GM12878 (cell line): ENCODE results near the gene COBLL1. TPM values are rescaled to one million over a fixed set of nuclear protein-coding genes. Genes with fewer than 3 reads are reported as not detected.

Experiments used
- ATAC-seq: fragments of 200-7000 bp; cut with Tn5 transposase; 3 replicates; pipeline ENCODE4 v1.9.1; 2020; ENCODE audit warnings: mild to moderate bottlenecking, moderate library complexity
- BruUV-seq: library from RNA; stranded (reverse); fragments of 400-500 nt; replicated peaks from 2 replicates; lab custom pipeline; 2021; lab: Mats Ljungman, UMichigan
- CTCF ChIA-PET: fragments of 300-600 bp; sonication (Branson Sonifier 250); formaldehyde crosslinking; extraction: SDS; loops from one replicate; lab custom pipeline; 2021; ENCODE audit warnings: inconsistent platforms; lab: Yijun Ruan, JAX
- POLR2A ChIA-PET: fragments of 350-600 bp; formaldehyde crosslinking; extraction: SDS; loops from one replicate; lab custom pipeline; 2021; ENCODE audit warnings: inconsistent platforms; lab: Charles Lee
- RAD21 ChIA-PET: fragments of 300-600 bp; sonication (Branson Sonifier 250); formaldehyde crosslinking; loops from one replicate; lab custom pipeline; 2023; ENCODE audit warnings: antibody characterized with exemption; ENCODE audit not compliant: unreplicated experiment; lab: Charles Lee
- SMC1A ChIA-PET: fragments of 300-600 bp; sonication (Branson Sonifier 250); formaldehyde crosslinking; loops from one replicate; lab custom pipeline; 2023; ENCODE audit not compliant: unreplicated experiment, uncharacterized antibody; lab: Charles Lee
- DNase-seq: peaks from one replicate; pipeline ENCODE4 v3.0.0-alpha.2; 2011; ENCODE audit warnings: low read depth, low spot score
- FAIRE-seq: peaks from 3 replicates; lab custom pipeline; 2011; peaks lifted over from hg19 to GRCh38; lab: Jason Lieb, UNC
- H2AFZ ChIP-seq: 2 replicates; pipeline ENCODE4 v1.6.0; 2011; ENCODE audit warnings: low read depth, low read length, control low read depth; ENCODE audit not compliant: control insufficient read depth
- H3K27ac ChIP-seq: 2 replicates; pipeline ENCODE4 v1.5.1; 2011; ENCODE audit warnings: control low read depth; ENCODE audit not compliant: control insufficient read depth, insufficient read depth
- H3K27me3 ChIP-seq, 2 experiments: replicated peaks in 1 of 2; 2 replicates each; pipeline versions ENCODE4 v1.6.0 to v1.6.1; 2011; ENCODE audit warnings: low read length in 1 of 2; ENCODE audit not compliant: control insufficient read depth in 2 of 2, insufficient read depth in 2 of 2
- H3K36me3 ChIP-seq, 2 experiments: 2 replicates each; pipeline ENCODE4 v1.5.1; 2011; ENCODE audit warnings: low read length in 1 of 2; ENCODE audit not compliant: control insufficient read depth in 2 of 2, insufficient read depth in 2 of 2
- H3K4me1 ChIP-seq: 2 replicates; pipeline ENCODE4 v1.6.1; 2011; ENCODE audit warnings: mild to moderate bottlenecking, low read length, moderate library complexity, mixed read lengths; ENCODE audit not compliant: control insufficient read depth, insufficient read depth
- H3K4me2 ChIP-seq: 2 replicates; pipeline ENCODE4 v1.6.0; 2011; ENCODE audit warnings: control low read depth; ENCODE audit not compliant: control insufficient read depth, insufficient read depth
- H3K4me3 ChIP-seq: fragments of 200-600 bp; sonication (generic); 2 replicates; pipeline ENCODE4 v1.5.1; 2016
- H3K79me2 ChIP-seq: 2 replicates; pipeline ENCODE4 v1.6.0; 2011; ENCODE audit warnings: low read length; ENCODE audit not compliant: control insufficient read depth, insufficient read depth
- H3K9ac ChIP-seq: 2 replicates; pipeline ENCODE4 v1.8.0; 2011; ENCODE audit warnings: low read length, control low read depth, mixed read lengths; ENCODE audit not compliant: control insufficient read depth, insufficient read depth
- H3K9me3 ChIP-seq: replicated peaks from 3 replicates; pipeline ENCODE4 v1.5.1; 2011; ENCODE audit warnings: mild to moderate bottlenecking, low read length; ENCODE audit not compliant: control insufficient read depth, insufficient read depth
- H4K20me1 ChIP-seq: 2 replicates; pipeline ENCODE4 v1.6.0; 2011; ENCODE audit not compliant: control insufficient read depth, insufficient read depth
- EED ChIP-seq: sonication (generic); IDR thresholded peaks from 2 replicates; pipeline ENCODE4 v1.6.1; 2016; ENCODE audit warnings: antibody characterized with exemption, low read depth
- EP300 ChIP-seq, 2 experiments: fragments of 150-350 bp in 1 of 2; IDR thresholded peaks; 2 replicates each; pipeline ENCODE4 v1.6.1; 2011 to 2012; ENCODE audit warnings: low read depth in 2 of 2, low read length in 2 of 2, borderline replicate concordance in 1 of 2, improper control_type of control experiment in 1 of 2, inconsistent platforms in 1 of 2; ENCODE audit not compliant: control insufficient read depth in 1 of 2
- HDAC2 ChIP-seq: fragments of 200-600 bp; sonication (generic); IDR thresholded peaks from 2 replicates; pipeline ENCODE4 v1.6.1; 2017
- IKZF1 ChIP-seq: fragments of 450-650 bp; conservative IDR thresholded peaks from 2 replicates; pipeline ENCODE4 v1.6.1; 2017; ENCODE audit warnings: antibody characterized with exemption, mild to moderate bottlenecking
- JUND ChIP-seq: IDR thresholded peaks from 2 replicates; pipeline ENCODE4 v1.6.1; 2012; ENCODE audit warnings: low read depth, mild to moderate bottlenecking, low read length, improper control_type of control experiment, moderate library complexity
- KDM1A ChIP-seq: fragments of 200-600 bp; sonication (generic); IDR thresholded peaks from 2 replicates; pipeline ENCODE4 v1.6.1; 2016; ENCODE audit warnings: borderline replicate concordance
- NBN ChIP-seq: fragments of 450-650 bp; IDR thresholded peaks from 2 replicates; pipeline ENCODE4 v1.6.1; 2016
- NR2F1 ChIP-seq: fragments of 450-650 bp; conservative IDR thresholded peaks from 2 replicates; pipeline ENCODE4 v1.6.1; 2017; ENCODE audit warnings: mild to moderate bottlenecking
- POU2F2 ChIP-seq: IDR thresholded peaks from 3 replicates; pipeline ENCODE4 v1.6.1; 2011; ENCODE audit warnings: low read depth, mild to moderate bottlenecking, low read length, borderline replicate concordance
- STAT3 ChIP-seq: IDR thresholded peaks from 2 replicates; pipeline ENCODE4 v1.6.1; 2011; ENCODE audit warnings: low read depth, low read length, improper control_type of control experiment
- WGBS: methylation state at CpG from one replicate; pipeline ENCODE4 v1.1.6; 2016; ENCODE audit warnings: low lambda C conversion rate; ENCODE audit not compliant: insufficient replicate concordance, insufficient coverage; ENCODE audit errors: missing lambda C conversion rate; 5-methylcytosine and 5-hydroxymethylcytosine counted together
- in situ Hi-C: fragments of 300-500 bp; cut with MboI; formaldehyde crosslinking; loops from 9 replicates; pipeline ENCODE4 v1.14.3; 2018; ENCODE audit warnings: mixed read lengths
- intact Hi-C: fragments of 100-400 bp; cut with micrococcal nuclease; formaldehyde crosslinking; loops from one replicate; pipeline ENCODE4 v1.14.2; 2022; ENCODE audit not compliant: unreplicated experiment
- polyA plus RNA-seq, 11 experiments: library from polyadenylated mRNA; depleted of rRNA in 4 of 11; unstranded in 6 of 11; stranded (reverse) in 5 of 11; fragments of >200 nt; fragmentation: Nextera tagmentation in 4 of 11; fragmentation: Illumina TruSeq in 1 of 11; extraction: Ambion mirVana in 4 of 11; extraction: Trizol in 1 of 11; gene quantifications; 1 replicate in 1 of 11; 2 replicates in 10 of 11; pipeline versions ENCODE4 v1.2.1 to v1.2.3, GENCODE V29; 2011 to 2016; ENCODE audit warnings: inconsistent platforms in 2 of 11, missing spikeins in 2 of 11, low read depth in 1 of 11
- total RNA-seq, 4 experiments: library from RNA; depleted of rRNA in 3 of 4; stranded (reverse); fragments of >200 nt in 3 of 4; fragmentation: Illumina TruSeq in 1 of 4; extraction: Trizol in 1 of 4; gene quantifications; 2 replicates each; pipeline versions ENCODE4 v1.2.1 to v1.2.3, GENCODE V29; 2013 to 2021
- TF ChIP-seq, protein P1 (sequence below): fragments of 150-350 bp; IDR thresholded peaks from 2 replicates; pipeline ENCODE4 v1.6.1; 2016; ENCODE audit warnings: low read depth, low read length
- TF ChIP-seq, protein P2 (sequence below): fragments of 450-650 bp; IDR thresholded peaks from 2 replicates; pipeline ENCODE4 v1.6.1; 2016; ENCODE audit warnings: mild to moderate bottlenecking

COBLL1 gene
- total and polyA plus RNA-seq, 10 of the 15 experiments (the other 5 are each of a cell fraction or from before 2014, with no cell fraction given) = 0.46 TPM; not detected in 9

DNA sequence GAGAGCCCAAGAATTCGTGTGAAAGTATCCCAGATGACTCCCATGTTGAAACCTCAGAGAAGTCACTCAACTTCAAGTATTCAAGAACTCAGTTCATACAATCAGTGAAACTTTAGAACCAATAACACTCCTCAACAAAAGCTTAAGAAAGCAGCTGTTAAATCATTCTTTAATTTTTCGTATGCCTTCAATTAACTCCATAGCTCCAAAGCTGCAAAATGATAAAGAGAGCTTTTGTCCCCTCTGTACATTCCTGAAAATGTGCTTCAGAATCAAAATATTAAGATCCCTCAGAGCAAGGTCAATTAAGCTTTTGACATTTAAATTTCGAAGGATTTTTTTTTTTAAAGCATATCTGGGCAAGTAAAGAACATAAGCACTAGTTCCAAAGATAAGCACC is 4.7 kb downstream of the COBLL1 start:
- in situ Hi-C loops (no loop called here), intact Hi-C loops (no loop called here)
- CTCF ChIA-PET = interaction anchor here (1.2 kb wide), 1 partner anchor 13 kb away, joined by 3 read pairs; no protein-coding TSS in a partner anchor
- Histone ChIP-seq H3K27ac (no peak overlapping the region), H2AFZ (no peak overlapping the region), H3K27me3 (peaks cover 5 to 11% of the 10 kb centered on the region in 2 experiments; a peak in 3 of 4 replicates), H4K20me1 (no peaks in the 10 kb centered on the region), H3K9me3 (no peaks in the 10 kb centered on the region), H3K79me2 (no peaks in the 10 kb centered on the region), H3K4me1 (no peaks in the 10 kb centered on the region), H3K36me3 (no peaks in the 10 kb centered on the region), H3K9ac (no peak overlapping the region), H3K4me3 (no peak overlapping the region), H3K4me2 (no peak overlapping the region)
- TF ChIP-seq IKZF1 = no peak
- TF ChIP-seq EED = no peak
- TF ChIP-seq NR2F1 = no peak
- no peak for TF ChIP-seq EP300 (IDR thresholded peaks at IDR 0.05; ENCODE audit: borderline replicate concordance in 1 of 2, control insufficient read depth in 1 of 2, low read depth in 2 of 2, low read length in 2 of 2)
- TF ChIP-seq, protein P1, sequence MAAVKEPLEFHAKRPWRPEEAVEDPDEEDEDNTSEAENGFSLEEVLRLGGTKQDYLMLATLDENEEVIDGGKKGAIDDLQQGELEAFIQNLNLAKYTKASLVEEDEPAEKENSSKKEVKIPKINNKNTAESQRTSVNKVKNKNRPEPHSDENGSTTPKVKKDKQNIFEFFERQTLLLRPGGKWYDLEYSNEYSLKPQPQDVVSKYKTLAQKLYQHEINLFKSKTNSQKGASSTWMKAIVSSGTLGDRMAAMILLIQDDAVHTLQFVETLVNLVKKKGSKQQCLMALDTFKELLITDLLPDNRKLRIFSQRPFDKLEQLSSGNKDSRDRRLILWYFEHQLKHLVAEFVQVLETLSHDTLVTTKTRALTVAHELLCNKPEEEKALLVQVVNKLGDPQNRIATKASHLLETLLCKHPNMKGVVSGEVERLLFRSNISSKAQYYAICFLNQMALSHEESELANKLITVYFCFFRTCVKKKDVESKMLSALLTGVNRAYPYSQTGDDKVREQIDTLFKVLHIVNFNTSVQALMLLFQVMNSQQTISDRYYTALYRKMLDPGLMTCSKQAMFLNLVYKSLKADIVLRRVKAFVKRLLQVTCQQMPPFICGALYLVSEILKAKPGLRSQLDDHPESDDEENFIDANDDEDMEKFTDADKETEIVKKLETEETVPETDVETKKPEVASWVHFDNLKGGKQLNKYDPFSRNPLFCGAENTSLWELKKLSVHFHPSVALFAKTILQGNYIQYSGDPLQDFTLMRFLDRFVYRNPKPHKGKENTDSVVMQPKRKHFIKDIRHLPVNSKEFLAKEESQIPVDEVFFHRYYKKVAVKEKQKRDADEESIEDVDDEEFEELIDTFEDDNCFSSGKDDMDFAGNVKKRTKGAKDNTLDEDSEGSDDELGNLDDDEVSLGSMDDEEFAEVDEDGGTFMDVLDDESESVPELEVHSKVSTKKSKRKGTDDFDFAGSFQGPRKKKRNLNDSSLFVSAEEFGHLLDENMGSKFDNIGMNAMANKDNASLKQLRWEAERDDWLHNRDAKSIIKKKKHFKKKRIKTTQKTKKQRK = no peak
- TF ChIP-seq, protein P2, sequence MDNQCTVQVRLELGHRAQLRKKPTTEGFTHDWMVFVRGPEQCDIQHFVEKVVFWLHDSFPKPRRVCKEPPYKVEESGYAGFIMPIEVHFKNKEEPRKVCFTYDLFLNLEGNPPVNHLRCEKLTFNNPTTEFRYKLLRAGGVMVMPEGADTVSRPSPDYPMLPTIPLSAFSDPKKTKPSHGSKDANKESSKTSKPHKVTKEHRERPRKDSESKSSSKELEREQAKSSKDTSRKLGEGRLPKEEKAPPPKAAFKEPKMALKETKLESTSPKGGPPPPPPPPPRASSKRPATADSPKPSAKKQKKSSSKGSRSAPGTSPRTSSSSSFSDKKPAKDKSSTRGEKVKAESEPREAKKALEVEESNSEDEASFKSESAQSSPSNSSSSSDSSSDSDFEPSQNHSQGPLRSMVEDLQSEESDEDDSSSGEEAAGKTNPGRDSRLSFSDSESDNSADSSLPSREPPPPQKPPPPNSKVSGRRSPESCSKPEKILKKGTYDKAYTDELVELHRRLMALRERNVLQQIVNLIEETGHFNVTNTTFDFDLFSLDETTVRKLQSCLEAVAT = no peak
- no peak for TF ChIP-seq POU2F2
- no peak for TF ChIP-seq STAT3
- no peak for TF ChIP-seq JUND
- no peak for TF ChIP-seq HDAC2
- TF ChIP-seq KDM1A = no peak
- no peak for TF ChIP-seq NBN
- WGBS = 22% methylated on average over 3 of the region's 3 CpGs
- DNase-seq (no peak), FAIRE-seq (no peak), ATAC-seq (no peak)
- POLR2A ChIA-PET = no interaction called here
- SMC1A ChIA-PET = no interaction called here
- BruUV-seq = no TSS peak
- RAD21 ChIA-PET = no interaction called here
